Thoracic aorta (tissue), 2 donors: ENCODE data around the gene RO60. TPM values are rescaled to one million over a fixed set of nuclear protein-coding genes. Genes with fewer than 3 reads are reported as not detected.

Experiments
- ATAC-seq: fragments of 150-250 bp; one replicate; pipeline ENCODE4 v1.8.0; 2017; ENCODE audit warnings: low read depth; ENCODE audit not compliant: insufficient number of reproducible peaks, low FRiP score
- DNase-seq: peaks from one replicate; pipeline ENCODE4 v3.0.0-alpha.2; 2020; ENCODE audit warnings: low spot score
- H3K27ac ChIP-seq, 2 donors: fragments of 200-600 bp; sonication (generic); 1 replicate in 1 of 2; 2 replicates in 1 of 2; pipeline ENCODE4 v1.5.1; 2016; ENCODE audit warnings: mild to moderate bottlenecking in 2 of 2, moderate library complexity in 2 of 2
- H3K27me3 ChIP-seq: fragments of 200-600 bp; sonication (generic); replicated peaks from 2 replicates; pipeline ENCODE4 v1.6.0; 2016; ENCODE audit warnings: mild to moderate bottlenecking; ENCODE audit not compliant: insufficient read depth
- H3K36me3 ChIP-seq: fragments of 200-600 bp; sonication (generic); one replicate; pipeline ENCODE4 v1.5.1; 2016
- H3K4me1 ChIP-seq, 2 donors: fragments of 200-600 bp; sonication (generic); 1 replicate in 1 of 2; 2 replicates in 1 of 2; pipeline versions ENCODE4 v1.5.1 to v1.6.0; 2016; ENCODE audit warnings: low read depth in 2 of 2, mild to moderate bottlenecking in 1 of 2; ENCODE audit not compliant: control insufficient read depth in 1 of 2
- H3K4me3 ChIP-seq: fragments of 200-600 bp; sonication (generic); 2 replicates; pipeline ENCODE4 v1.5.1; 2016; ENCODE audit warnings: mild to moderate bottlenecking
- H3K9me3 ChIP-seq: fragments of 200-600 bp; sonication (generic); 2 replicates; pipeline ENCODE4 v1.5.1; 2016
- total RNA-seq, 2 donors: library from RNA; depleted of rRNA; stranded (reverse); fragments of >200 nt; gene quantifications; one replicate each; pipeline versions ENCODE4 v1.1.0 to v1.2.3, GENCODE V29; 2016
- TF ChIP-seq, protein P1 (sequence below): fragments of 200-600 bp; sonication (generic); IDR thresholded peaks from one replicate; pipeline ENCODE4 v1.5.1; 2019; ENCODE audit warnings: antibody characterized with exemption

RO60 gene
- total RNA-seq, 2 donors from 2014 or later, result 66.3 to 124 TPM

DNA sequence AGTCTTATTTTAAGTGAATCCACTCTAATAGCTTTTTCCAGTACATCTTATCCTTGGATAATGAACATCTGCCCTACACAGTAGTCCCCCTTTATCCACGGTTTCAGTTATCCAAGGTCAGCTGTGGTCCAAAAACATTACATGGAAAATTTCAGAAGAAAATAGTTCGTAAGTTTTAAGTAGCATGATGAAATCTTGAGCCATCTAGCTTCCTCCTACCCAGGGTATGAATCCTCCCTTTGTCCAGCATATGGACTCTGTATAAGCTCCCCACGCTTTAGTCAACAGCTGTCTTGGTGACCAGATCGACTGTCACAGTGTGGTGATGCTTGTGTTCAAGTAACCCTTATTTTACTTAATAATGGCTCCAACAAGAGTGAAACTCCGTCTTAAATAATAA lies 43.2 kb downstream of the RO60 start:
- DNase-seq (no peak), ATAC-seq (no peak)
- Histone ChIP-seq H3K27me3 (no peaks in the 10 kb centered on the region), H3K4me1 (peaks cover 10 to 29% of the 10 kb centered on the region in 2 donors), H3K4me3 (no peak overlapping the region), H3K27ac (no peak overlapping the region), H3K9me3 (no peaks in the 10 kb centered on the region), H3K36me3 (peaks cover 21% of the 10 kb centered on the region)
- TF ChIP-seq, protein P1, sequence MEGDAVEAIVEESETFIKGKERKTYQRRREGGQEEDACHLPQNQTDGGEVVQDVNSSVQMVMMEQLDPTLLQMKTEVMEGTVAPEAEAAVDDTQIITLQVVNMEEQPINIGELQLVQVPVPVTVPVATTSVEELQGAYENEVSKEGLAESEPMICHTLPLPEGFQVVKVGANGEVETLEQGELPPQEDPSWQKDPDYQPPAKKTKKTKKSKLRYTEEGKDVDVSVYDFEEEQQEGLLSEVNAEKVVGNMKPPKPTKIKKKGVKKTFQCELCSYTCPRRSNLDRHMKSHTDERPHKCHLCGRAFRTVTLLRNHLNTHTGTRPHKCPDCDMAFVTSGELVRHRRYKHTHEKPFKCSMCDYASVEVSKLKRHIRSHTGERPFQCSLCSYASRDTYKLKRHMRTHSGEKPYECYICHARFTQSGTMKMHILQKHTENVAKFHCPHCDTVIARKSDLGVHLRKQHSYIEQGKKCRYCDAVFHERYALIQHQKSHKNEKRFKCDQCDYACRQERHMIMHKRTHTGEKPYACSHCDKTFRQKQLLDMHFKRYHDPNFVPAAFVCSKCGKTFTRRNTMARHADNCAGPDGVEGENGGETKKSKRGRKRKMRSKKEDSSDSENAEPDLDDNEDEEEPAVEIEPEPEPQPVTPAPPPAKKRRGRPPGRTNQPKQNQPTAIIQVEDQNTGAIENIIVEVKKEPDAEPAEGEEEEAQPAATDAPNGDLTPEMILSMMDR, result no peak

DNA sequence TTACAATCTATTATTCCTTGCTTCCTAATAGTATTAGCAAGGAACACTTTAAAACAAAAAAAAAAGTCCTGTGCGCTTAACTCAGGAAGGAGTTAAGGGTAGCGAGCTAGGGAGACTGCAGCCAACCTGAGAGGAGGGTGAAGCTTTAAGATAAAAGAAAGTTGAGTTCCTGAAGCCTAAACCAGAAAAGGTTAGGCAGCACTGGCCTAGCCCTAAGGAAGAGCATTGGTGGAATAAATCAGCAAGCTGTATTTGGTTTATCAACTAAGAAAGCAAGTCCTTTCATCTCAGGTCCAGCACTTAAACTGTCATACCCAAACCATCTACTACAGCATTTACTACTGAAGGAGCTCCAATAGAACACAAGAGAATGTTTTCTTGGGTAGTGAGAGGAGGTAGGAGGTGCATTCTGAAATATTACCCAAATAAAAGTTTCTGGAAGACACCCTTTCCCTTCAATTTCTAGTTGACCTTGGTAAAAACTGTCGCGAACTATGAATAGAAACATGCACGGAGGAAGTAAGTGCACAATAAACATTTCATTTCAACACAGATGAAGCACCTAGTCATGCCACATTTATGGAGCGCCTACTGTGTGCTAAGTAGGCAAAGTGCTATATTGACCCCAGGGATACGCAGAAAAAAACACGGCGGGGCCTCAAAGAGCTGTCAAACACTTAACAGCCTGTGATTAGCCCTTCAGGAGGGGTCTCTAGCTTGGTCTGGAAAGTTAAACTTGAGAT lies 44.5 kb downstream of the RO60 start:
- peak overlapping the region; percentile 89 to 93 for H3K27ac ChIP-seq
- no peaks in the 10 kb centered on the region for H3K9me3 ChIP-seq
- TF ChIP-seq, protein P1, result no peak
- H3K36me3 ChIP-seq, result peaks cover 15% of the 10 kb centered on the region
- H3K27me3 ChIP-seq, result no peaks in the 10 kb centered on the region
- peaks cover 10 to 29% of the 10 kb centered on the region in 2 donors for H3K4me1 ChIP-seq
- ATAC-seq (no peak), DNase-seq (no peak)
- H3K4me3 ChIP-seq, result peak overlapping the region; percentile 74

DNA sequence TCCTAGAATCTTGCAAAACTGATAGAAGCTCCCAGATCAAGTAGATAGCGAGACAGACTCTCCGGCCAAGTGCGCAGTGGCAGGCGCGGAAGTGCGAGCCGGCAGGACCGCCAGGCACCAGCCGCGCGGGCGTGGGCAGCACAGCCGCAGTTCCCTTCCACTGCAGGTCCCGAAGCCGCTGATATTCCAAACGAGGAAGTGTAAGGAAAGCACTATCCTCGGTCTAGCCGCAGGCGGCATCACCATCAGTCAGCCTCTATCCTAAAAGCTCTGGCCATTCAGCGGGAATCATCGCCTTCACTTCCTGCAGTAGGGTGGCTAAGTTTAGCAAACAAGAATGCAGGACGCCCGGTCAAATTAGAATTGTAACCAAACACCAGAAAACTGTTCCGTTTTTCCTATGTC lies 45.1 kb downstream of the RO60 start:
- H3K36me3 ChIP-seq, result peaks cover 10% of the 10 kb centered on the region
- H3K4me3 ChIP-seq, result peak overlapping the region; percentile 74
- DNase-seq, result no peak
- TF ChIP-seq, protein P1, result no peak
- no peaks in the 10 kb centered on the region for H3K9me3 ChIP-seq
- peaks cover 10 to 29% of the 10 kb centered on the region in 2 donors for H3K4me1 ChIP-seq
- H3K27ac ChIP-seq, result peak overlapping the region; percentile 89 to 93
- no peak for ATAC-seq
- H3K27me3 ChIP-seq, result no peaks in the 10 kb centered on the region

DNA sequence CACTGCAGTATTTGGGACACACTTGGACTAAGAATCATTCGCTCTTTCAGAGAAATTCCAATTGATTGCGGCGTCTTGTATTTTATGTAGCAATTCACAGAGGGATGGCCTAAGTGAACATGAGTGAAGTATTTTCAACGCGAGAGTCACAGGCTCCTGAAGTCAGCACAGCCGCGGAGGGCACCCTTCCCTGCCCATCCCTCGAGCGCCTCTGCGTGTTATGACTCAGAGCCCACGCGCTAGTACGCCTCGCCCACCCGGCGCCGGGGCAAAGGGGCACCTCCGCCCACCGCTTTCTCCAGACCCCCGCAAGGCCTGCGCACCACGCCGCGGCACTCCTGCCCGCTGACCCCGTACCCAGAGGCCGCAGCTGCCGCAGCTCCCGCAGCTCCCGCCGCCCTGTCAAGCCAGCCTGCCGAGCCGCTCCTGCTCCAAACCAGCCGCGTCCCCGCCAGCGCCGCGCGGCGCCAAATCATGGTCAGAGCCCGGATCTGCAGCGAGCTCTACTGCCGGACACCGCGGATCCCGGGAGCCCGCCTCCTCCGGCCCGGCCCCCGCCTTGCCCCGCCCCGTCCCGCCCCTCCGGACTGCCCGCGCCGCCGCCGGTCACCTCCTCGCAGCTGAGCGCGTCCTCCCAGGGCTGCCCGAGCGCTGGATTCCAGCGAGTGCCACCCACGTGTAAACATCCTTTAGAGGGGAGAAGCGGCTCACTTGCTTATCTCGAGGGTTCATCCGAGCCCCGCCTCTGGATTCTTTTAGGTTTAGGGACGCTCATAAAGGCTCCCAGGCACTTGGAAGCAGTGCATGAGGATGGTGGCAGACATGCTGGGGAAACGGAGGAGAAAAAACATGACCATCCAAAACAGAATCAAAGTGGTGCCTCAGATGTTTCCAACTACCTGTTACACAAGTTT lies 45.8 kb downstream of the RO60 start, which contains the start of gene GLRX2:
TSS of gene GLRX2 (minus strand) at position 508 of the 914 bp plus-strand sequence. CDS start at position 476, 32 bp downstream.
- DNase-seq (peak; percentile 62), ATAC-seq (peak; percentile 88)
- Histone ChIP-seq H3K27ac (peak within 1 kb of the TSS; percentile 89 to 93), H3K4me1 (peaks cover 10 to 29% of the 10 kb centered on the region in 2 donors), H3K27me3 (no peaks in the 10 kb centered on the region), H3K36me3 (peaks cover 3% of the 10 kb centered on the region), H3K9me3 (no peaks in the 10 kb centered on the region), H3K4me3 (peak within 1 kb of the TSS; percentile 74)
- TF ChIP-seq, protein P1, result peak; percentile 23

DNA sequence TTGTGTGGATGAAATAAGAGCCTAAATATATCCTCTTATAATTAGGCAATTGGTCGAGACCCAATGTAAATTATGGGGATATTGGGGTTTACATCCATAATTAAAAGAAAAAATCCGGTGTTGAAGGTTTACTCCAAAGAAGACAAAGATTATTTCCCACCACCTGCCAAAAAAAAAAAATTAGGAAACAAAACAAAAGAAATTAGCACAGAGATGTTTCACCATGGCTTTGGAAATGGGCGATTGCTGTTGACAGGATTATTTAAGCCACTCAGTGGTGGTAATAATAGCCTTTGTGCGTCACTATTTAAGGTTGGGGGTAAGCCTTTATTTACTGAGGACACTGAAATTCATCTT lies 46.4 kb downstream of the RO60 start:
- TF ChIP-seq, protein P1, result no peak
- DNase-seq (no peak), ATAC-seq (no peak)
- H3K27me3 ChIP-seq, result no peaks in the 10 kb centered on the region
- H3K36me3 ChIP-seq, result no peaks in the 10 kb centered on the region
- peaks cover 10 to 29% of the 10 kb centered on the region in 2 donors for H3K4me1 ChIP-seq
- H3K9me3 ChIP-seq, result no peaks in the 10 kb centered on the region
- peak overlapping the region; percentile 74 for H3K4me3 ChIP-seq
- peak overlapping the region; percentile 89 to 93 for H3K27ac ChIP-seq
